Neuronal stem cell (in vitro differentiated cells): ENCODE results near the gene PDCD2L.
"Not testable (repeated sequence)": the region's sequence is repeated elsewhere in the genome, so short reads cannot be mapped to it uniquely, and the experiment has no call there.

Experiments used
- DNase-seq: peaks from one replicate; pipeline ENCODE4 v3.0.0-alpha.2; 2013; ENCODE audit warnings: low spot score
- H2AFZ ChIP-seq: one replicate; pipeline ENCODE4 v1.6.1; 2013; ENCODE audit warnings: mild to moderate bottlenecking, low read length, inconsistent platforms
- H2AK5ac ChIP-seq: 2 replicates; pipeline ENCODE4 v1.6.1; 2013; ENCODE audit warnings: low read depth, mild to moderate bottlenecking, inconsistent platforms, low read length, moderate library complexity, mixed read lengths
- H2BK120ac ChIP-seq: 2 replicates; pipeline ENCODE4 v1.6.1; 2013; ENCODE audit warnings: low read depth, mild to moderate bottlenecking, inconsistent platforms, low read length, moderate library complexity, mixed read lengths
- H2BK12ac ChIP-seq: one replicate; pipeline ENCODE4 v1.6.1; 2013; ENCODE audit warnings: low read length, inconsistent platforms
- H2BK15ac ChIP-seq: 2 replicates; pipeline ENCODE4 v1.6.1; 2013; ENCODE audit warnings: mild to moderate bottlenecking, low read length, inconsistent platforms, mixed read lengths
- H2BK5ac ChIP-seq: one replicate; pipeline ENCODE4 v1.6.1; 2013; ENCODE audit warnings: inconsistent platforms, mild to moderate bottlenecking, low read length, moderate library complexity
- H3K14ac ChIP-seq: one replicate; pipeline ENCODE4 v1.6.1; 2013; ENCODE audit warnings: low read length, inconsistent platforms
- H3K18ac ChIP-seq: 2 replicates; pipeline ENCODE4 v1.6.1; 2013; ENCODE audit warnings: low read length, inconsistent platforms
- H3K23ac ChIP-seq: 2 replicates; pipeline ENCODE4 v1.6.1; 2013; ENCODE audit warnings: low read depth, mild to moderate bottlenecking, mixed read lengths, low read length, inconsistent platforms; ENCODE audit not compliant: poor library complexity
- H3K27ac ChIP-seq: replicated peaks from 3 replicates; pipeline ENCODE4 v1.5.1; 2013; ENCODE audit warnings: low read length, inconsistent platforms
- H3K27me3 ChIP-seq, 3 experiments: 2 replicates each; pipeline ENCODE4 v1.6.1; 2013; ENCODE audit warnings: low read length in 3 of 3, mild to moderate bottlenecking in 2 of 3, inconsistent platforms in 1 of 3, low read depth in 1 of 3, mixed read lengths in 1 of 3, moderate library complexity in 1 of 3; ENCODE audit not compliant: control insufficient read depth in 3 of 3, insufficient read depth in 3 of 3
- H3K36me3 ChIP-seq, 2 donors: replicated peaks in 1 of 2; 2 replicates each; pipeline ENCODE4 v1.6.1; 2013; ENCODE audit warnings: low read length in 2 of 2; ENCODE audit not compliant: control insufficient read depth in 2 of 2, insufficient read depth in 2 of 2
- H3K4ac ChIP-seq: 2 replicates; pipeline ENCODE4 v1.6.1; 2013; ENCODE audit warnings: inconsistent platforms, mild to moderate bottlenecking, low read length, moderate library complexity
- H3K4me1 ChIP-seq, 2 donors: 1 replicate in 1 of 2; 2 replicates in 1 of 2; pipeline ENCODE4 v1.6.1; 2013; ENCODE audit warnings: low read length in 2 of 2, low read depth in 1 of 2; ENCODE audit not compliant: control insufficient read depth in 2 of 2, insufficient read depth in 1 of 2
- H3K4me2 ChIP-seq: one replicate; pipeline ENCODE4 v1.6.1; 2013; ENCODE audit warnings: mild to moderate bottlenecking, low read length, inconsistent platforms; ENCODE audit not compliant: insufficient read depth, poor library complexity, severe bottlenecking
- H3K4me3 ChIP-seq, 2 donors: 2 replicates each; pipeline ENCODE4 v1.5.1; 2013; ENCODE audit warnings: low read length in 2 of 2, mild to moderate bottlenecking in 2 of 2, inconsistent platforms in 1 of 2, moderate library complexity in 1 of 2
- H3K79me1 ChIP-seq: one replicate; pipeline ENCODE4 v1.6.1; 2013; ENCODE audit warnings: low read depth, mild to moderate bottlenecking, inconsistent platforms, low read length, moderate library complexity
- H3K9ac ChIP-seq: one replicate; pipeline ENCODE4 v1.6.1; 2013; ENCODE audit warnings: mild to moderate bottlenecking, low read depth, low read length, inconsistent platforms; ENCODE audit not compliant: poor library complexity
- H3K9me3 ChIP-seq, 2 donors: replicated peaks in 1 of 2; 2 replicates each; pipeline versions ENCODE3 to v1.6.1; 2013; ENCODE audit warnings: low read length in 2 of 2, mild to moderate bottlenecking in 2 of 2, inconsistent platforms in 1 of 2, low read depth in 1 of 2, mixed read lengths in 1 of 2, moderate library complexity in 1 of 2; ENCODE audit not compliant: control insufficient read depth in 2 of 2, insufficient read depth in 1 of 2
- H4K8ac ChIP-seq: one replicate; pipeline ENCODE4 v1.6.1; 2013; ENCODE audit warnings: low read depth, mild to moderate bottlenecking, inconsistent platforms, low read length, moderate library complexity
- H4K91ac ChIP-seq: one replicate; pipeline ENCODE4 v1.6.1; 2013; ENCODE audit warnings: low read length, low read depth, mild to moderate bottlenecking, inconsistent platforms; ENCODE audit not compliant: poor library complexity
- WGBS, 2 donors: extraction: QIAGEN DNeasy Blood & Tissue Kit; methylation state at CpG; one replicate each; pipeline ENCODE4 v1.1.7; 2013; ENCODE audit warnings: missing lambda C conversion rate in 2 of 2, mixed read lengths in 1 of 2; ENCODE audit not compliant: insufficient read length in 2 of 2, insufficient replicate concordance in 1 of 2; ENCODE audit errors: extremely low coverage in 2 of 2; 5-methylcytosine and 5-hydroxymethylcytosine counted together

Gene PDCD2L

GRCh38 chr19:34459614-34460013, 55.4 kb downstream of the PDCD2L start:
- H3K27me3 ChIP-seq = no peaks in the 10 kb centered on the region
- no peak overlapping the region for H3K4me3 ChIP-seq
- H4K8ac ChIP-seq = no peak overlapping the region
- H3K4me1 ChIP-seq = no peaks in the 10 kb centered on the region
- H3K79me1 ChIP-seq = peaks cover 2% of the 10 kb centered on the region
- no peak overlapping the region for H3K18ac ChIP-seq
- no peak overlapping the region for H3K23ac ChIP-seq
- no peak for DNase-seq
- no peak overlapping the region for H3K4me2 ChIP-seq
- no peak overlapping the region for H3K14ac ChIP-seq
- H3K4ac ChIP-seq = no peak overlapping the region
- no peaks in the 10 kb centered on the region for H3K9me3 ChIP-seq
- H3K9ac ChIP-seq = no peak overlapping the region
- H2BK120ac ChIP-seq = no peak overlapping the region
- H2AFZ ChIP-seq = no peak overlapping the region
- no peak overlapping the region for H2AK5ac ChIP-seq
- H2BK5ac ChIP-seq = no peak overlapping the region
- no peak overlapping the region for H2BK12ac ChIP-seq
- no peak overlapping the region for H2BK15ac ChIP-seq
- H3K36me3 ChIP-seq = peaks cover 47 to 95% of the 10 kb centered on the region in 2 donors
- no CpG with 5 or more reads among the region's 2 CpGs for WGBS, 2 donors
- no peak overlapping the region for H3K27ac ChIP-seq
- no peak overlapping the region for H4K91ac ChIP-seq

GRCh38 chr19:34461375-34462100, 57.3 kb downstream of the PDCD2L start:
- Histone ChIP-seq H3K27ac (no peak overlapping the region), H3K4me2 (no peak overlapping the region), H4K91ac (no peak overlapping the region), H2AK5ac (no peak overlapping the region), H2BK120ac (no peak overlapping the region), H4K8ac (no peak overlapping the region), H3K4me1 (no peaks in the 10 kb centered on the region), H3K9me3 (no peaks in the 10 kb centered on the region), H3K27me3 (no peaks in the 10 kb centered on the region), H3K23ac (no peak overlapping the region), H3K18ac (no peak overlapping the region), H2AFZ (no peak overlapping the region), H2BK5ac (no peak overlapping the region), H3K36me3 (peaks cover 51 to 95% of the 10 kb centered on the region in 2 donors), H3K4ac (no peak overlapping the region), H3K14ac (no peak overlapping the region), H3K4me3 (no peak overlapping the region), H3K79me1 (peaks cover 3% of the 10 kb centered on the region), H3K9ac (no peak overlapping the region), H2BK12ac (no peak overlapping the region), H2BK15ac (no peak overlapping the region)
- DNase-seq = no peak
- no CpG with 5 or more reads among the region's 5 CpGs for whole genome bisulfite sequencing, 2 donors

GRCh38 chr19:34464785-34465184, 60.6 kb downstream of the PDCD2L start:
- not testable (repeated sequence) for H3K23ac ChIP-seq, H3K4me1 ChIP-seq, H4K91ac ChIP-seq, H3K9ac ChIP-seq, DNase-seq, H2BK15ac ChIP-seq, H3K18ac ChIP-seq, H3K4me2 ChIP-seq, H3K14ac ChIP-seq, H2BK120ac ChIP-seq, H4K8ac ChIP-seq, H3K79me1 ChIP-seq, H2AK5ac ChIP-seq, H3K4ac ChIP-seq, H2BK5ac ChIP-seq, H3K4me3 ChIP-seq, H2AFZ ChIP-seq, H3K27ac ChIP-seq, H3K9me3 ChIP-seq, H2BK12ac ChIP-seq, H3K27me3 ChIP-seq
- peaks cover 47 to 100% of the 10 kb centered on the region in 2 donors for H3K36me3 ChIP-seq
- WGBS, 2 donors = no CpG with 5 or more reads among the region's 4 CpGs

- Histone ChIP-seq H2BK120ac (no peak overlapping the region), H3K4me2 (no peak overlapping the region), H3K9me3 (no peaks in the 10 kb centered on the region), H3K23ac (no peak overlapping the region), H3K9ac (no peak overlapping the region), H3K27ac (no peak overlapping the region), H3K4me3 (no peak overlapping the region), H3K18ac (no peak overlapping the region), H3K36me3 (peaks cover 38 to 100% of the 10 kb centered on the region in 2 donors), H4K91ac (no peak overlapping the region), H3K4ac (no peak overlapping the region), H3K4me1 (no peaks in the 10 kb centered on the region), H2AK5ac (no peak overlapping the region), H3K14ac (no peak overlapping the region), H4K8ac (no peak overlapping the region), H2BK15ac (no peak overlapping the region), H3K27me3 (no peaks in the 10 kb centered on the region), H2AFZ (no peak overlapping the region), H2BK5ac (no peak overlapping the region), H2BK12ac (no peak overlapping the region), H3K79me1 (peaks cover 1% of the 10 kb centered on the region)
- WGBS, 2 donors = no CpG with 5 or more reads among the region's 1 CpG
- no peak for DNase-seq
These were observed 64.2 kb downstream of the PDCD2L start for GRCh38 chr19:34468409-34468808.
